MM.1S (cell line): Measurements from ENCODE around the gene KCNIP4.

ENCODE experiments used
- EZH2 ChIP-seq: fragments of 300-600 bp; sonication (generic); optimal IDR thresholded peaks from 2 replicates; pipeline ENCODE3; 2017; ENCODE audit warnings: low read depth, mild to moderate bottlenecking, antibody characterized with exemption, low read length, mixed read lengths
- TF ChIP-seq, protein P1 (sequence below): fragments of 300-600 bp; sonication (generic); IDR thresholded peaks from 2 replicates; pipeline ENCODE4 v1.5.1; 2016; ENCODE audit warnings: antibody characterized with exemption, low read length, mixed read lengths

DNA sequence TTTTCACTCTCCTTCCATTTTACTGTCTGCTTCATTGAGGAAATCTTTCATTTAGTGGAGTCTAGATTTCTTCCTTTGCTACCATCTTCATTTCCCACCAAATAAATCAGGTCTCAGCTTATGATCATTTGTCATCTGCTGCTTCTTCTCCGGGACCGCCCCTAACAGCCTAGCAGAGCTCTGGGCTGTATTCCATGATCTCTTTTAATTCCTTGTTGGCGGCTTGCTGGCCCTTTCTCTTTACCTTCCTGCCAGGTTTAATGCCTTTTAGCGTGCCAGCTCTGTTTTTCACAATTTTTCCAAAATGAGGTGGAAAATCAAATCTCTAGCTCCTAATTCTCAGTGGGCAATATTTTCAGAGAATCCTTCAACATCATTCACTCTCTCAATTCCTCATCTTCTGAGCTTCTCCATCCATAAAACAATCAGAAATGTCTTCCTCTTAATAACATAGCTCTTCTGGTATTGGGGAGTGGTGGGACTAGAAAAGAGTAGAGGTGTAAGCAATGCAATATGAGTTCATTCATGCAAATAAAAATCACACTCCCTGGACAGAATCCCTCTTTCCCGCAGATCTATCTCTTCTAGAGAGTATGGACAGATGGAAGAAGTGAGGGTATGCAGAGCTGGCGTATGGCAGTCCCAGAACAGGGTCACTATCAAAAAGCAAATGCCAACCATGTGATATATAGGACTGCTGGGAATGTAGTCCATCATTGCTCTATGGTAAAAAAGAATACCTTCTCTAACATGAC lies 491.3 kb downstream of the KCNIP4 start:
- TF ChIP-seq EZH2 = no peak
- TF ChIP-seq, protein P1, sequence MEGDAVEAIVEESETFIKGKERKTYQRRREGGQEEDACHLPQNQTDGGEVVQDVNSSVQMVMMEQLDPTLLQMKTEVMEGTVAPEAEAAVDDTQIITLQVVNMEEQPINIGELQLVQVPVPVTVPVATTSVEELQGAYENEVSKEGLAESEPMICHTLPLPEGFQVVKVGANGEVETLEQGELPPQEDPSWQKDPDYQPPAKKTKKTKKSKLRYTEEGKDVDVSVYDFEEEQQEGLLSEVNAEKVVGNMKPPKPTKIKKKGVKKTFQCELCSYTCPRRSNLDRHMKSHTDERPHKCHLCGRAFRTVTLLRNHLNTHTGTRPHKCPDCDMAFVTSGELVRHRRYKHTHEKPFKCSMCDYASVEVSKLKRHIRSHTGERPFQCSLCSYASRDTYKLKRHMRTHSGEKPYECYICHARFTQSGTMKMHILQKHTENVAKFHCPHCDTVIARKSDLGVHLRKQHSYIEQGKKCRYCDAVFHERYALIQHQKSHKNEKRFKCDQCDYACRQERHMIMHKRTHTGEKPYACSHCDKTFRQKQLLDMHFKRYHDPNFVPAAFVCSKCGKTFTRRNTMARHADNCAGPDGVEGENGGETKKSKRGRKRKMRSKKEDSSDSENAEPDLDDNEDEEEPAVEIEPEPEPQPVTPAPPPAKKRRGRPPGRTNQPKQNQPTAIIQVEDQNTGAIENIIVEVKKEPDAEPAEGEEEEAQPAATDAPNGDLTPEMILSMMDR = no peak
